Activated B cell treated with CpG ODN at 0.5 μM for 24 hours (primary cell): ENCODE data around the gene MYO1F. TPM values are rescaled to one million over a fixed set of nuclear protein-coding genes. Genes with fewer than 3 reads are reported as not detected.

Experiments
- ATAC-seq: fragments of 200-7000 bp; cut with Tn5 transposase; one replicate; pipeline ENCODE4 v1.10.0; 2021; ENCODE audit warnings: low read depth, mild to moderate bottlenecking, moderate library complexity
- CTCF ChIA-PET: fragments of 350-600 bp; sonication (Branson Sonifier 250); formaldehyde crosslinking; loops from one replicate; lab custom pipeline; 2021; ENCODE audit warnings: antibody characterized with exemption; lab: Charles Lee
- POLR2A ChIA-PET: fragments of 350-600 bp; sonication (Branson Sonifier 250); formaldehyde crosslinking; loops from one replicate; lab custom pipeline; 2021; ENCODE audit warnings: antibody characterized with exemption; lab: Charles Lee
- DNase-seq: peaks from one replicate; pipeline ENCODE4 v3.0.0; 2022
- H3K27ac Mint-ChIP-seq: one replicate; pipeline ENCODE4 v1.8.0; 2020; ENCODE audit warnings: mixed read lengths
- H3K27me3 Mint-ChIP-seq: one replicate; pipeline ENCODE4 v1.8.0; 2021; ENCODE audit warnings: mixed read lengths
- H3K36me3 Mint-ChIP-seq: one replicate; pipeline ENCODE4 v1.8.0; 2021; ENCODE audit warnings: low read depth, mixed read lengths
- H3K4me1 Mint-ChIP-seq: one replicate; pipeline ENCODE4 v1.8.0; 2021; ENCODE audit warnings: mixed read lengths
- H3K4me3 Mint-ChIP-seq: one replicate; pipeline ENCODE4 v1.8.0; 2020; ENCODE audit warnings: mild to moderate bottlenecking, mixed read lengths
- H3K9me3 Mint-ChIP-seq: one replicate; pipeline ENCODE4 v1.8.0; 2020; ENCODE audit warnings: mixed read lengths
- CTCF ChIP-seq: fragments of 200-600 bp; IDR thresholded peaks from one replicate; pipeline ENCODE4 v1.8.0; 2022; ENCODE audit warnings: antibody characterized with exemption, mild to moderate bottlenecking
- intact Hi-C: fragments of 100-400 bp; cut with micrococcal nuclease; formaldehyde crosslinking; loops from one replicate; pipeline ENCODE4 v1.15.1; 2024
- total RNA-seq: library from RNA; stranded (reverse); gene quantifications from 2 replicates; pipeline ENCODE4 v1.2.3, GENCODE V29; 2022

Gene MYO1F
- total RNA-seq, 1 donor from 2014 or later: 63.8 TPM

GRCh38 chr19:8616861-8617260 lies 39.6 kb upstream of the MYO1F start:
- Mint-ChIP-seq H3K4me1 (peaks cover 4% of the 10 kb centered on the region), H3K4me3 (no peak overlapping the region), H3K36me3 (no peaks in the 10 kb centered on the region), H3K9me3 (no peaks in the 10 kb centered on the region), H3K27me3 (peaks cover 13% of the 10 kb centered on the region), H3K27ac (no peak overlapping the region)
- intact Hi-C loops: no loop called here
- DNase-seq: no peak
- CTCF ChIA-PET: no interaction called here
- ATAC-seq: no peak
- no peak for TF ChIP-seq CTCF
- POLR2A ChIA-PET: no interaction called here

DNA sequence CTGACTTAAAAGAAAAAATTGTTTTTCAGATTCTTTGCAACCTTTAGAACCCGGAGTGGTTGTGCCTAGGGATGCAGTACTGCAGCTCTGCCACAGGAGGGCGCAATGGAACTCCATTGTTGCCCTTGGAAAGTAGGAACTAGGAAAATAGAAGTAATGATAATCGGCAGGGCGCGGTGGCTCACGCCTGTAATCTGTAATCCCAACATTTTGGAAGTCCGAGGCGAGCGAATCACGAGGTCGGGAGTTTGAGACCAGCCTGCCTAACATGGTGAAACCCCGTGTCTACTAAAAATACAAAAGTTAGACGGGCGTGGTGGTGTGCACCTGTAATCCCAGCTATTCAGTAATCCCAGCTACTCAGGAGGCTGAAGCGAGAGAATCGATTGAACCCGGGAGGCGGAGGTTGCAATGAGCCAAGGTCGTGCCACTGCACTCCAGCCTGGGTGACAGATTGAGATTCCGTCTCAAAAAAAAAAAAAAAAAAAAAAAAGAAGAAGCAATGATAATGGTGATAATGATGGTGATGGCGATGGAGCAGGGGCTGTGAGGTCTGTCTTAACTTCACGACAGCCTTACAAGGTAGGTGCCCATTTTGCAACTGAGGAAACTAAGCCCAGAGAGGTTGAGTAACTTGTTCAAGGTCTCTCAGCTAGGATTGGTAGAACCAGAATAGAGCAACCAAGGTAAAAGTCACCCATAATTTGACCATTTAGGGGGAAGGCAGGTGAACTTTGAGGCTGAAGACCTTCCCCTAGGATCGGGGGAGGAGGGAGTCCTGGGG lies 38.8 kb upstream of the MYO1F start:
- no peak for TF ChIP-seq CTCF
- ATAC-seq (peak; percentile 42), DNase-seq (no peak)
- ChIA-PET POLR2A (no interaction called here), CTCF (interaction anchor here (0.7 kb wide), 1 partner anchor 129 kb away, joined by 3 read pairs; no protein-coding TSS in a partner anchor)
- H3K9me3 Mint-ChIP-seq: no peaks in the 10 kb centered on the region
- H3K27me3 Mint-ChIP-seq: peaks cover 13% of the 10 kb centered on the region
- intact Hi-C loops: no loop called here
- H3K4me1 Mint-ChIP-seq: peaks cover 4% of the 10 kb centered on the region
- H3K4me3 Mint-ChIP-seq: no peak overlapping the region
- H3K36me3 Mint-ChIP-seq: no peaks in the 10 kb centered on the region
- no peak overlapping the region for H3K27ac Mint-ChIP-seq

DNA sequence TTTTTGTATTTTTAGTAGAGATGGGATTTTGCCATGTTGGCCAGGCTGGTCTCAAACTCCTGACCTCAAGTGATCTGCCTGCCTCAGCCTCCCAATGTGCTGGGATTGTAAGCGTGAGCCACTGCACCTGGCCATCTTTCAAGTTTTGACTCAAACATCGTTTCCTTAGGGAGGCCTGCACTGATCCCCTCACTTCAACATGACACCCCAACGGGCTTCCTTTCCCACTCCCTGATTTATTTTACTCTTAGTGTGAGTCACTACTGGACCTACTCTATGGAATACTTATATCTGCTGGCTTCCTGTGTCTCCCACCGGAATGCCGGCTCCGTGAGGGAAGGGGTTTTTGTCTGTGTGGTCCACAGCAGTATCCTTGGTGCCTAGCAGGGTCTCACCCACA lies 37.8 kb upstream of the MYO1F start:
- Mint-ChIP-seq H3K4me3 (no peak overlapping the region), H3K27ac (no peak overlapping the region), H3K9me3 (no peaks in the 10 kb centered on the region), H3K4me1 (peaks cover 8% of the 10 kb centered on the region), H3K27me3 (peaks cover 7% of the 10 kb centered on the region), H3K36me3 (no peaks in the 10 kb centered on the region)
- POLR2A ChIA-PET: no interaction called here
- intact Hi-C loops: no loop called here
- CTCF ChIA-PET: no interaction called here
- ATAC-seq: no peak
- DNase-seq: no peak
- no peak for TF ChIP-seq CTCF

- no peak overlapping the region for H3K4me3 Mint-ChIP-seq
- CTCF ChIA-PET: no interaction called here
Observed at GRCh38 chr19:8614455-8614854, 37.2 kb upstream of the MYO1F start.

DNA sequence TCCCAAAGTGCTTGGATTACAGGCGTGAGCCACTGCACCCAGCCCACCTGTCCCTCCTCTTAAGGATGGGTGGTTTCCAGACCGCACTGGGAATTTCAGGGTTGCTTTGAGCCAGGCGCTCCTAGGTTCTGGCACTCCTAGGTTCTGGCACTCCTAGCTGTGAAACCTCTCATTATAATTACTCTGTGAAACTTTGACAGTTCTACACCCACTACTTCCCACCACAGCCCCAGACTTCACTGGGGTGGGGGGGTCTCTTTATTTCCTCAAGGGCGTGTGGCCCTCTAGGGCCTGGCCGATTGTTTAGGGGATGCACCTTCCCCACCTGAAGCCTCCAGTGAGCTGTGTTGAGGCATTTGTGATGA lies 35.5 kb upstream of the MYO1F start:
- ATAC-seq: no peak
- intact Hi-C loops: no loop called here
- no peak overlapping the region for H3K4me3 Mint-ChIP-seq
- H3K4me1 Mint-ChIP-seq: peaks cover 17% of the 10 kb centered on the region
- ChIA-PET POLR2A (no interaction called here), CTCF (no interaction called here)
- DNase-seq: no peak
- no peaks in the 10 kb centered on the region for H3K9me3 Mint-ChIP-seq
- no peak for TF ChIP-seq CTCF
- H3K27me3 Mint-ChIP-seq: peaks cover 25% of the 10 kb centered on the region
- no peaks in the 10 kb centered on the region for H3K36me3 Mint-ChIP-seq
- no peak overlapping the region for H3K27ac Mint-ChIP-seq

More at GRCh38 chr19:8614455-8614854, 37.2 kb upstream of the MYO1F start:
- no peak for TF ChIP-seq CTCF
- H3K27ac Mint-ChIP-seq: no peak overlapping the region
- POLR2A ChIA-PET: no interaction called here
- ATAC-seq (no peak), DNase-seq (no peak)
- H3K4me1 Mint-ChIP-seq: peaks cover 13% of the 10 kb centered on the region
- intact Hi-C loops: no loop called here
- peaks cover 12% of the 10 kb centered on the region for H3K27me3 Mint-ChIP-seq
- H3K9me3 Mint-ChIP-seq: no peaks in the 10 kb centered on the region
- H3K36me3 Mint-ChIP-seq: no peaks in the 10 kb centered on the region
